Fibroblast of skin of abdomen (primary cell): ENCODE data around the gene KRTAP12-1. TPM values are rescaled to one million over a fixed set of nuclear protein-coding genes. Genes with fewer than 3 reads are reported as not detected.

Experiments
- DNase-seq: peaks from one replicate; pipeline ENCODE4 v3.0.0-alpha.2; 2013
- polyA plus RNA-seq, 2 experiments: library from polyadenylated mRNA; unstranded; fragments of 120-200 nt; gene quantifications; one replicate each; pipeline ENCODE4 v1.2.1, GENCODE V29; 2013; ENCODE audit not compliant: insufficient read length in 2 of 2

Gene KRTAP12-1, protein sequence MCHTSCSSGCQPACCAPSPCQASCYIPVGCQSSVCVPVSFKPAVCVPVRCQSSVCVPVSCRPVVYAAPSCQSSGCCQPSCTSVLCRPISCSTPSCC
- polyA plus RNA-seq (2013, experiment 1 of 2; ENCODE audit: insufficient read length), result not detected
- polyA plus RNA-seq (2013, experiment 2 of 2; ENCODE audit: insufficient read length), result not detected

- DNase-seq, result no peak
Observed at GRCh38 chr21:44681861-44682579, at the start of gene KRTAP12-1. KRTAP12-1 (minus strand) TSS chr21:44682163; CDS start chr21:44682123, 40 bp downstream.

- DNase-seq, result no peak
Observed at GRCh38 chr21:44730951-44731579, 49.1 kb upstream of the KRTAP12-1 start.

DNA sequence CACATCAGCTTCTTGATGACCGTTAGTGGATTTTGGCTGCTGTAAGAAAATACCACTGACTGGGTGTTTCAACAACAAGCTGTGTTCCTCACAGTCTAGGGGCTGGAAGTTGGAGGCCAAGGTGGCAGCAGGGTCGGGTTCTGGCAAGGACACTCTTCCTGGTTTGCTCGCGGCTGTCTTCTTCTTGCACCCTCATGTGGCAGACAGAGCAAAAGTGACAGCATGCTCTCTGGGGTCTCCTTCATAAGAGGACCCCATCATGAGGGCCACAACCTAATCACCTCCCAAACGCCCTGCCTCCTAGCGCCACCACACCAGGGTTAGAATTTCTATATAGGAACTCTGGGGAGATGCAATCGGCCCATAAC lies 48.0 kb upstream of the KRTAP12-1 start:
- no peak for DNase-seq

DNA sequence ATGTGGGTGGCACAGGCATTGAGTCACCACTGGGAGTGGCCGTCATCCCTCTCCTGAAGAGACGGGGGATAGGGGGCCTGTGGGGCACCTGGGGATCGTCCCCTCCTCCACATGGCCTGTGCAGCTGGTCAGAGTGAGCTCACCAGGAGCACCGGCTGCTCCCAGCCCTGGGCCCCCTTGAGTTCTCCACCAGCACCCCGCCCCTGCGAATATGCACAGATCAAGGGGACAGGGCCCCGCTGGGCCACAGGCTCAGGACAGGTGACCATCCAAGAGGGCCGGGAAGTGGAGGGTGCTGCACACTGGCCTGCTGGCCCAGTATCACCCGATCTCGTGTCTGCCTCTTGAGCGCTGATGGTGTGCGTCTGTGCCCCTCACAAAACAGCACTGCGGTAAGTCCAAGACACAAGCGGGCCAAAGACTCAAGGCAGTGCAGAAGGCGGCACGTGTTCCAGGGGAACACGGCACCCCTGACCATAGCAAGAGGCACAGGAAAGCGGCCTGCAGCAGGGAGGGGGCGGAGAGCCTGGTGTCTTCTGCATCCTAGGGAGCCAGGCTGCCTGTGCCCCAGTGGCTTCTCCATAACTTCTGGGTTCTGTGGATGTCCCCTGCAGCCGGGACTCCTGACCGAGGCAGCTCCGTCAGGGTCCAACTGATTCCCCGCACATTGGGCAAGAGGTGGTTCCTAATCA lies 47.5 kb upstream of the KRTAP12-1 start:
- DNase-seq, result no peak

DNA sequence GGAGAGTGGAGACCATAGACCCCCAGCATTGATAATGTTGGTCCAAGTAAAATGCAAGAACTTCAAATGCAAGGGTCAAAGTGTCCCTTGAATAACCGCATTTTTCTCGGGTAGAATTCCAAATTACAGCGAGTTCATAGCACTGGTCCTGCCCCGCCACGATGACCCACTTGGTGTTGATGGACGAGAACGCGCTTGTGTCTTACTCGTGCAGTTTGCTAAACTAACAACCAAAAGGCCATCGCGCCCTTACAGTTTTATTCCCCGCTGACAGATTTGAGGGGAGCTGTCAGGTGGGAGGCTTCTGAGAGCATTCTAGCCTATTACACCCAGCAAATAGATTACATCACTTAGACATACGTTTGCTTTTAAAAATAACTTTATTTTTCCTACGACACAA lies 46.8 kb upstream of the KRTAP12-1 start:
- DNase-seq, result no peak

- DNase-seq, result no peak
Observed at GRCh38 chr21:44727757-44728156, 45.8 kb upstream of the KRTAP12-1 start.

GRCh38 chr21:44727321-44727720 lies 45.4 kb upstream of the KRTAP12-1 start:
- no peak for DNase-seq

GRCh38 chr21:44726826-44727225 lies 44.9 kb upstream of the KRTAP12-1 start:
- no peak for DNase-seq

DNA sequence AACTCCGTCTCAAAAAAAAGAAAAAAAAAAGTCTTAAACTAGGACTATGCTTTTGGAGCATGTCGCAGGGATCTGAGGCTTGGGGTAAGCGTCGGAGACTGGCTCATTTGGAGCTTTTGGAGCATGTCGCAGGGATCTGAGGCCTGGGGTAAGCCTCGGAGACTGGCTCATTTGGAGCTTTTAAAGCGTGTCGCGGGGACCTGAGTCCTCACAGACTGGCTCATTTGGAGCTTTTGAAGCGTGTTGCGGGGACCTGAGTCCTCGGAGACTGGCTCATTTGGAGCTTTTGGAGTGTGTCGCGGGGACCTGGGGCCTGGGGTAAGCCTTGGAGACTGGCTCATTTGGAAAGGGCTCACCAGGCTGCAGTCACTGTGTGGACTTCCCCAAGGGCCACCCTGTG lies 43.0 kb upstream of the KRTAP12-1 start:
- DNase-seq, result no peak

DNA sequence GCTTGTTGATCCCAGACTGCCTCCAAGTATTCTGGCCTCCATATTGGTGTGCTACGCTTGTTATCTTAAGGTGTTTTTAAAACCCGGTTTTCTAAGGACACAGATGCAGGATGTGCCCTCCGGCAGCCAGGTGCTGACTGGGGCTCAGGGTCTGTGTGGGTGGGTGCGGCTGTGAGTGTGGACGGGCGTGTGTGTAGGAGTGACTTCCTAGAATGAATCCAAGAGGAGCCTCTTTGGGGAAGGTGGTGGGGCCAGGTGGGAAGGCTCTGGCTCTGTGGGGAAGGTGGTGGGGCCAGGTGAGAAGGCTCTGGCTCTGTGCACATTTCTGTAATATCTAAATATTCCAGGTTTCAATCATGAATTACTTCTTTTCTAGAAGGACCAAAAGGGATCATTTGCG lies 42.2 kb upstream of the KRTAP12-1 start:
- DNase-seq, result no peak

DNA sequence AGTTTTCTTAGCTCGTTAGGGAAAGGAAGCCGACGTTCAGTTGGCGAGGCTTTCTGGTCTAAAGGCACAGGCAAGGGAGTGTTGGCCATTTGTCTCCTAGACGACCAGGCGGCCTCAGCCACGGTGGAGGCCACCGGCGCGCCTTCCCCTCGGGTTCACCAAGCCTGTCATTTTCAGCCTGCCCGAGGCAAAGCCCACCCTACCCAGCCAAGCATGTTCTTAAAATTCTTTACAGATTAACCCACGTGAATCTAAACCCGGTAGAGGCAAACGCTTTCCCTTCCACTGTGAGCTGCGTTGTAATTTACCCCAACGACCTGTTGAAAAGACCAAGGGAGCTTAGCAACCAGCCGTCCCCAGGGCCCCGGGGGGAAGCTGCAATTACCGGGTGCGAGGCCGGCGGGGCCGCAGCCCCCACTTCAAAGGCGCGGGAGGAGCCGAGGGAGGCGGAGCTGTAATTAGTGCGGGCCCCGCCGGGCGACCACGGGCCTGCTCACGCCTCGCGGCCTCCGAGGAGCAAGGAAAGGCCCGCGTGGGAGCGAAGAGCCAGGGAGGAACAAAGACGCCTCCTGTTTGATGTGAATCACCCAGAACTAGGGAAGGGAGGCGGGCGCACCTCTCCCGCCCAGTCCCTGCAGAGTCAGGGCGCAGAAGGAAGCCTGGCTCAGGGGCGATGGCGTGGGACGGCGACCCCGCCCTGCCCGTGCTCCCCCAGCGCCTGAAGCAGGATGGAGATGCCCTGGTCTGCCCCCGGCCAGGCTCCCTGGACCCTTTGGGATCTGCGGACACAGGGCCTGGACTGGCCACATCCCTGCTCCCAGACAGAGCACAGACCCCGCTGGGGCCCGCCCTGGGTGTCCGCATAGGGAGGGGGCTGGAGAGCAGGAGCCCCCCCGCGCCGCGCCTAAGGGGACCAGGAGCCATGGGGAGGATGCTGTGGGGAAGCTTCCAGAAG lies 41.5 kb upstream of the KRTAP12-1 start:
- DNase-seq, result no peak

GRCh38 chr21:44722731-44723130 lies 40.8 kb upstream of the KRTAP12-1 start:
- DNase-seq, result no peak

DNA sequence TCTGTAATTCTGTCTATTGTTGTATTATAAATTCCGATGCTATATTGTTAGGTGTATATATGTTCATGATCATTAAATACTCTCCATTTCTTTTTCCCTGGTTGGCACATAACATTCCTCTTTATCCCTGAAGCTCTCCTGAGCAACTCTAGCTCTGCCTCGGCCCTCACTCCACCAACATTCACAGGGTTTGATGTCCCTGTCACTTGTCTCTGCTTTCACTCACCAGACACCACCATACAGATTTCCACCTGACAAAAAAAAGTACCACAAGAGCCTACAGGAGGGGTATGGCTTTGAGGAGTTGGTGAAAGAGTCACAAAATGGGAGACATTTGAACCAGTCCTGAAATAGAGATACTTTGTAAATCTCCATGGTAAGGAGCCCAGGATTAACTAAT lies 38.2 kb upstream of the KRTAP12-1 start:
- DNase-seq, result no peak

- no peak for DNase-seq
Observed at GRCh38 chr21:44718571-44718970, 36.6 kb upstream of the KRTAP12-1 start.

GRCh38 chr21:44718093-44718492 lies 36.1 kb upstream of the KRTAP12-1 start:
- DNase-seq, result no peak

DNA sequence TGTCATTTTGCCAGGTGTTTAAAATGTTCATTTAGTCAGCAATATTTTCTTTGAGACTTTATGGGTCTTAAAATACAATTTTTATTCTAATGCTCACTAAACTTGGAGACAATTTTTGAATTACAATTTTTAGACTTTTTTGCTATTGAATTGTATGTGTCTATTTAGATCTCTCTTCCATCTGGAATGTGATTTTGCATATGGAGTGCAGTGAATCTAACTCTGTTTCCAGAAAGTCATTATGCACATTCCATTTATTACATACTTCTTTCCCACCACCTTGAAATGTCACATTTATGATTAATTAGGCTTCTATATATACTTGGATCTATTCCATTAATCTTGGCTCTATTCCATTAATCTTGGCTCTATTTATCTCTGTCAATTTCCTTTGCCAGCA lies 35.0 kb upstream of the KRTAP12-1 start:
- DNase-seq, result peak; percentile 24

- no peak for DNase-seq
Observed at GRCh38 chr21:44714905-44715304, 32.9 kb upstream of the KRTAP12-1 start.

GRCh38 chr21:44713846-44714245 lies 31.9 kb upstream of the KRTAP12-1 start:
- DNase-seq, result no peak

DNA sequence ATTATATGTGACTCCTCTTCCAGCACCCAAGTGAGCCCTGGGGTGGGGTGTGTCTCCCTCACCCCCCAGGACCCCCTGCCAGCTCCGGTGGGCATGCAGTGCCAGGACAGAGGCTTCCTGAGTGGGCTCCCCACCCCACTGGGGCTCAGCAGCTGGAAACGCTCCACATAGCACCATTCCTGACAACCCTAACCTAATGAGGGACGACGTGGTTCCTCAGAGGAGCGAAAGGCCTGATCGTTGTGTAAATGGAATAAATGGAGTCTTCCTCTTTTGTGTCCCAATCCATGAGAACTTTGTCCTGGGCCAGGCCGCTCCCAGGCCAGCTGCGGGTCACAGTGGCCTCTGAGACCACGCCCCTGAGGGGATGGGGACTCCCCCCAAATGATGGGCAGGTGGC lies 31.2 kb upstream of the KRTAP12-1 start:
- DNase-seq, result no peak

DNA sequence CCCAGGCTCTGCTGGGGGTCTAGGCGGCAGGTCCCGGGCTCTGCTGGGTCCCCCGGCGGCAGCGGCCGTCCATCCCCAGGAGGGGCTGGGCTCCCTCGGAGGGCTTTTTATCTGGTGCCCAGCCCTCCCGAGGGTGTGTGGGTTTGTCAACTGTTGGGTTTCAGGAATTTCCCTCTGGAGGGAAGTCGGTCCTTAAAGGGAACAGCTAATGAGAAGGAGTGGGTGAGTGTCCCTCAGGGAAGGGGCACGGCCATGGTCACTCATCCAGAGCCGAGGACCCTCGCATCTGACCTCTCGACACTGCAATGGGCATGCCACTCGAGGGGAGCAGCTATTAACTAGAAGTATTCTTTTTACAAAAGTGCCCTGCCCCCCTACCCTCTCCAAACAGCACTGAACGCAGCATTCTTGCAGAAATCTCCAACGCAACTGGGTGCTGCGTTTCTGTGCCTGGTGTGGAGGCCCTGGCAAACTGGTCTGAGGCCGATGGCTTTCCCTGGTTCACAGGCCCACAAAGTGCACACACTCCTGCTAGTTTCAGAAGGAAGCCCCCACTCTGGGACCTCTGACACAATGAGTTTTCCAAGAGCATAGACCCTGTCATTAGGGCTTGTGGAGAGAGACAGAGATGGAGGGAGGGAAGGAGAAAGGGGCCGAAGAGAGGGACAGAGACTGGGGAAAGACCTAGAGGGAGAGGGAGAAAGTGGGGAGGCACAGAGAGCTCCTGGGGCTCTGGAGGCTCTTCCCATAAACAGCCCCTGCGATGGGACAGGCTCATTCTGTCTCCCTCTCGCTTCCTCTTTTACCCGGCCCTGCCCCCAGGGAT lies 30.5 kb upstream of the KRTAP12-1 start:
- DNase-seq, result no peak
